Measurements from ENCODE around the gene CST9L. TPM values are rescaled to one million over a fixed set of nuclear protein-coding genes. Genes with fewer than 3 reads are reported as not detected.
"Not testable (repeated sequence)": the region's sequence is repeated elsewhere in the genome, so short reads cannot be mapped to it uniquely, and the experiment has no call there.

The CST9L gene
- total RNA-seq, 1 donor from 2014 or later: not detected

- no peak for DNase-seq
These were observed 18.6 kb upstream of the CST9L start for GRCh38 chr20:23586735-23587525.

DNA sequence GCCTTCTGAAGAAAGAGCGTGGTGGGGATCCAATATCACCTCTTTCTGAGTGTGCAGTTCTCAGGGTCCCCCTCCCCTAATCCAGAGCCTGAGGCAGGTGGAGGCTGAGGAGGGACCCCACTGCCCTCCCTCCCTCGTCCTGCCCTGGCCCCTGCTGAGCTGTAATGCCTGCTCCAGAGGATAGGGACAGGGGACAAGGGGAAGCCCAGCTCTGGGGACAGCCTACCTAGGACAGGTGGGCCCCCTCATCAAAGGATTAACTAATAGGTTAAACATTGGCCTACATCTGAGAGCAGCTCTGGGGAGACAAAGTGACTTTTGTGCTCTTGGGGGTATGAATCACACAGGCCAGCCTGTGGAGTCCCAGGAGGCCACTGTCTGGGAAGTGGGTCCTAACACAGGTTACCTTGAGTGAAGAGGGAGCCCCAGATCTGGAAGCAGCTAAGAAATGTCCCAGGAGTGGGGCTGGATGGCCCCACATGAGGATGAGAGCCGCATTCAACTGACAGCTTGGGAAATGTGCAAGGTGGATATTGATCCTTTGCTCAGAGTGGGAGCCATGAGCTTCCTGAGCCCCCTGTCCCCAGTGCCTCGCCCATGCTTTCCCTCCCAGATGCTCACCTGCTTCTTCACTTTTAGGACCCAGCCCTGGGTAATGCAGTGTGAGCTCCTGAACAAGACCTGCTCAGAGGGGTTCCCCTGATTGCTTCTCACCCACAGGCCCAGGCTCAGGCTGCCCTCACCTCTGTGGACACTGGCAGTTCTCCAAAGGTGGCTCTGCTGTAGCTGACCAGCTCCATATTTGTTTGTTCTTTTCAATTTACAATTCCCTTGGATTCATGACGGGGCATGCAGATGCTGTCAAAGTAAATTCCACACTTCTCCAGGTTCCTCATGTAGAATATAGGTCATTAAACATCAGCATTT lies 17.8 kb upstream of the CST9L start:
- DNase-seq: no peak

DNA sequence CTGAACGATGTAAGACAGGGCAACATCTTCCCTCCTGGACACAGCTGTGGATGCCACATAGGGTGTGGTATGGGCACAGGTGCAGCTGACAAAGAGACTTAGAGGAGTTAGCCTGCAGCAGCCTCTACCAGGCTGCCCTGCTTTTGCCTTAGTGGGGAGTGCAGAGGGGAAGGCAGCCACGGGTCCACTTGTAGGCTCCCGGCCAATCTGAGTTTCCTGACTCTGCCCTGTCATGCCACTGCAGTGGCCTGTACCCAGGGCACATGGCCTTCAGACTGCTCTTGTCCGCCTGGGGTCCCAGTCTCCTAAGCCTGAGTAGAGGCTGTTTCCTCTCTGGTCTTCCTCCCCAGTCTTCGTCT lies 17.1 kb upstream of the CST9L start:
- no peak for DNase-seq

DNA sequence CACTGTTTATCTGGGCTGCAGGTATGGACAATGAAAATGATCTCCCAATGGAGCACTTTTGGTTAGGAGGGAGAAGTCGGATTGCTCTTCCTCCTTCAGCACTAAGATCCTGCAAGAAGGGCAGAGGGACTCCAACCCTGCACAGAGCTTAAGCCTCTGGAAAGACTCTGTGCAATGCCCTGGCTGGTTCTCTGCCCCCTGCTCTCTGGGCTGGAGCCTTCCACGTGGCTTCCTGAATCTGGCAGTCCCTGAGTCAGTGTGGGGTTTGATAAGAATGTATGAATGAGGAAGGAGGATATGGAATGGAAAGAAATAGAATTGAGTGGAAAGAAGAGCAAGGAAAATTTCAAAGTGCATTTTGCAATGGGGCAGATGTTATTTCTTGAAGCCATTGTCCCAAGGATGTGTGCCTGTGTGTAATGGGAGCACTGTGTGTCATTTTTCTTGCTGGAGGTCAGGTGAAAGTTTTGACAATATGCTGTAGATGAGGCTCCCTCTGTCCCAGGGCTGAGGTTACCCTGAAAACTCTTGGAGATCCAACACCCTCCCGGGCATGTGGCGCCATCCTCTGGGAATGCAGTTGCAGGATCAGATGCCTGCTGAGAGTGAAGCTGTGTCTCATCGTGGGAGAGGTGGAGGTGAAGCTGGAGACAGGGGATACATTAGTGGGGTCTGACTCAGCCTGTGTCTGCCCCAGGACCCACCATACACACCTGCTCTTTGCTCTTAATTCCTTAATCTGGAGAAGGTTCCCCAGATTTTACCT lies 16.3 kb upstream of the CST9L start:
- no peak for DNase-seq

GRCh38 chr20:23583526-23583925 lies 15.2 kb upstream of the CST9L start:
- no peak for DNase-seq

DNA sequence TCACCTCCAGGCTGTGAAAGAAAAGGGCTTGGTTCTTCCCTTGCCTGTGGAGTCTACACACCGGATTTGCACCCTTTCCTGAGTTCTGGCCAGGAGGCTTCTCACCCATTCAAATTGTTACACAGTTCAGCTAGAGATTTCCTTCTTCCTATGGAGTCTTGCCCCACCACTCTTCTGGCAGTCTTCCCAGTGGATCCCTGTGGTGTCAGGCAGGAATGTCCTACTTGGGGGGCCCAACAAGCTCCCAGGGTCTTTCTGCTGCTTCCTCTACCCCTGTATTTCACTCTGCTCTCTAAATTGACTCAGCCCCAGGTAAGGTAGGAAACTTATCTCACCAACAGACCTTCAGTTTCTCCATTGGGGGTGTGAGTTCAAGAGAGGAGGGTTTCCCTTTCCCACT lies 14.0 kb upstream of the CST9L start:
- DNase-seq: no peak

DNA sequence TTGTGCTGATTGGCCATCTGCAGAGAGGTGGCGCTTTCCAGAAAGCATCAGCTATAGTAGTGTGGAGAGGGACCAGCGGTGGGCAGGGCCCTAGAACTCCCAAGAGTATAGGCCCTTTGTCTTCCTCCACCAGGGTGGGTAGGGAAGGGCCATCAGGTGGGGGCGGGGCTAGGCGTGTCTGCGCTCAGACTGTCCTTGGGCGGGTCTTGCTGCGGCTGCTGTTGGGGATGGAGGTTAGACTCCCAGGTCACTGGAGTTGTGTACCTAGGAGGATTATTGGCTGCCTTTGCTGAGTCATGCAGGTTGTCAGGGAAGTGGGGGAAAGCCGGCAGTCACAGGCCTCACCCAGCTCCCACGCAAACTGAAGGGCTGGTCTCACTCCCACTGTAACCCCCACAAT lies 13.5 kb upstream of the CST9L start:
- DNase-seq: not testable (repeated sequence)

DNA sequence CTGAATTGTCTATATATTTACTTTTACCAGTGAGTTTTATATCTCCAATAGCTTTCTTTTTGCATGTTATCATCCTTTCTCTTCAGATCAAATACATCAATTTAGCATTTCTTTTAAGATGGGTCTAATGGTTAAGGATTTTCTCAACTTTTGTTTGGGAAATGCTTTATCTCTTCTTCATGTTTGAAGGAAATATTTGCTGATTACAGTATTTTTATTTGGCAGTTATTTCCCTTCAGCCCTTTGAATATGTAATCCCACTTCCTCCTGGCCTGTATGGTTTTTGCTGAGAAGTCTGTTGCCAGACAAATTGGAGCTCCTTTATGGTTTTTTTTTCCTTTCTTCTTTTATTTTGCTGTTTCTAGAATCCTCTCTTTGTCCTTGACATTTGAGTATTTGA lies 6.7 kb upstream of the CST9L start:
- DNase-seq: no peak

DNA sequence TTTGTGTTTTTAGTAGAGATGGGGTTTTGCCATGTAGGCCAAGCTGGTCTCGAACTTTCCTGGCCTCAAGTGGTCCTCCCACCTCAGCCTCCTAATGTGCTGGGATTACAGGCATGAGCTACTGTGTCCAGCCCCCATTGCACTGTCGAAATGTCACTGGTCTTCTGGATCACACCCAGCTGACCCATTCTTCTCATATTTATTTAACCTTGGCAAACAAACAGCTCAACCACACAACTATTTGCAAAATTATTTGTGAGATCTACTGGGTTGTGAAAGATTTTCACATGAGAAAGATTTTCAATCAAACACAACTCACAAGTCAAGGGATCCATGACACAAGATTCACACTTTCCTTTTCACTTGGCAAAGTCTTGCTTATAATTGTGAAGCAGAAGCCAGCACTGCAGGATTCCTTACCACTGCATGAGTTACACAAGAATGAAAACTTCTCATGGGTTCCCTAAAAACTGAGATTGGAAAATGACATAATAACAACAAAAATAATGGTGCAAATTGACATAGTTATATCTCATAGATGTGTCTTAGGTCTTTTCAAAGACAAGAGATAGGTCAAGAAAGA lies 2.0 kb upstream of the CST9L start:
- no peak for DNase-seq

DNA sequence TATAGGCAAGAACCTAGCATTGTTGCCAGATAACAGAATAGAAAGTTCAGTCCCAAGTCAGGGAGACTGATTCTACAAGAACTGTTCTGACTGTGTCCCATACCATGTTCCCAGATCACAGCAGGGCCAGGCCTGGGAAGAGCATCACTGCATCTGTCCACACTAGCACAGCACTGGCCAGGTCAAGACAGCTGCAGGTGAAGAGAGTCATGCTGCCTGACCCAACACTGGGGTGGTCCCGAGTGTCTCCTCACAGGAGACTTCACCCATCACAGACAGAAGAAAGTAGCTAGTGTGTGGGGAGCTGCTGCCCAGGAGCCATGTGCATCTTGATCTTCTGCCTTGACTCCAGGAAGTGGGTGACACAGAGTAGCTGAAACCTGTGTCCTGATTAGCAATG lies 1.3 kb upstream of the CST9L start:
- no peak for DNase-seq

GRCh38 chr20:23568971-23569330 lies 667 bp upstream of the CST9L start:
- no peak for DNase-seq

GRCh38 chr20:23566199-23566932 lies 1.9 kb downstream of the CST9L start:
- no peak for DNase-seq

DNA sequence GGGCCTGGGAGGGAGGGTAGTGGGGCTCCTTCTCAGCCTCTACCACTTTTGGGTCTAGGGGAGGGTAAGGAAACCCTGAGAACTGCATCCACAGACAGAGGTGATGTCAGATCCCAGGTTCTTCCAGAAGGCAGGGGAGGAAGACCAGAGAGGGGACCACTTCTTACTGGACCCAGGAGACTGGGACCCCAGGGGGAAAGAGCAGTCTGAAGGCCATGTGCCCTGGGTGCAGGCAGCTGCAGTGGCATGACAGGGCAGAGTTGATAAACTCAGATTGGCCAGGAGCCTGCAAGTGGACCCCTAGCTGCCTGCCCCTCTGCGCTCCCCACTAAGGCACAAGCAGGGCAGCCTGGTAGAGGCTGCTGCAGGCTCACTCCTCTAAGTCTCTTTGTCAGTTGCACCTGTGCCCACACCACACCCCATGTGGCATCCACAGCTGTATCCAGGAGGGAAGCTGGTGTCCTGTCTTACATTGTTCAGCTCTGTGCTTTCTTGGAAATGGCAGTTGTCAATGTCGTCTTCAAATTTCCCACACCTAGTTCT lies 2.7 kb downstream of the CST9L start:
- no peak for DNase-seq

- DNase-seq: no peak
These were observed 3.4 kb downstream of the CST9L start for GRCh38 chr20:23564927-23565326.

DNA sequence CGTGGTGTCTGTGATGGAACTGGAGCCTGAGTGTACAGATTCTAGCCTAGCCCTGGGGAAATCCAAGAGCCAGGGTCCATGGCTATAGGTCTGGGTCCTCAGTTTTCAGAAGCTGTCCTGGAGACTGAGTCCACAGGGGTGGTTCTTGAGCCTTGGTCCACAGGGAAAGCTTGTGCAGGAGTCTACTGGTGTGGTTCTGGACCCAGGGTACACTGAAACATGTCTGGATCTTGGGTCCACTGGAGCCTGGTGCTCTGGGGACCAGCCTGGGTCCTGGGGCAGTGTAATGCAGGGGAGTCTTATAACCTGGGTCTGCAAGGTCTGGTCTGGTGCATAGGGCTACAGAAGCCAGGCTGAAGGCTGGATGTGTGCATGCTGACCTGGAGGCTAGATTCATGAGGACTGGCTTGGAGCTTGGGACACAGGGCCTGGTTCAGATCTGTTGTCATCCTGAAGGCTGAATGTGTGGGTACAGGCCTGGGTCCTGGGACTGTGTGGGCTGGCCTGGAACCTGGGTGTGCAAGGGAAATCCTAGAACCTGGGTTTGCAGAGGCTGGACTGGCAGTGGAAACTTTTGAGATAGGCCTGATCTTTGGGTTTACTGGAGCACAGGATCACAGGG lies 5.5 kb downstream of the CST9L start:
- no peak for DNase-seq

DNA sequence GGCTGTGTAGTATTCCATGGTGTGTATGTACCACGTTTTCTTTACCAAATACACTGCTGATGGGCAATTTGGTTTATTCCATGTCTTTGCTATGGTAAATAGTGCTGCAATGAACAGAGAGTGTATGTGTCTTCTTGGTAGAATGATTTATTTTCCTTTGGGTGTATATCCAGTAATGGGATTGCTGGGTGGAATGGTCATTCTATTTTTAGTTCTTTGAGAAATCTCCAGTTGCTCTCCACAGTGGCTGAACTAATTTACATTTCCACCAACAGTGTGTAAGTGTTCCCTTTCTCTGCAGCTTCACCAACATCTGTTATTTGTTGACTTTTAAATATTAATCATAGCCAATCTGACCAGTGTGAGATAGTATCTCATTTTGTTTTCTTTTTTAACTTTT lies 13.9 kb downstream of the CST9L start:
- DNase-seq: no peak

DNA sequence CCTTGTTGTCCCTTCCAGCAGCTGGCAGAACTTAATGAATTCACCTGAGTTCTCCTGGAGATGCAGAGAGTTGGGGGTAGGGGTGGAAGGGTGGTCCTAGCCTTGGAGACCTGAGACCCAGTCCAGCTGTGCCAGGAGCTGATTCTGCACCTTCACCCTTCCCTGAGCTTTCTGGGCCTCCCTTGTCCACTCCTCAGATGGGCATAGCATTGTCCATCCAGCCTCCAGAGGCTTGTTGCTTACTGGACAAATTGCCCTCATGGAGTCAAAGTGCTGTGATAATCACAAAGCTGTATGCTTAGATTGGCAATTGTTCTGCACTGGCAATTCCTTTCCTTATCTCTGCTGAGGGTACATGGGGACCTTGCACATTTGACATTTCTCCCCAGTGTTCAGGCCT lies 16.5 kb downstream of the CST9L start:
- DNase-seq: no peak

GRCh38 chr20:23551383-23551782 lies 16.9 kb downstream of the CST9L start:
- no peak for DNase-seq

DNA sequence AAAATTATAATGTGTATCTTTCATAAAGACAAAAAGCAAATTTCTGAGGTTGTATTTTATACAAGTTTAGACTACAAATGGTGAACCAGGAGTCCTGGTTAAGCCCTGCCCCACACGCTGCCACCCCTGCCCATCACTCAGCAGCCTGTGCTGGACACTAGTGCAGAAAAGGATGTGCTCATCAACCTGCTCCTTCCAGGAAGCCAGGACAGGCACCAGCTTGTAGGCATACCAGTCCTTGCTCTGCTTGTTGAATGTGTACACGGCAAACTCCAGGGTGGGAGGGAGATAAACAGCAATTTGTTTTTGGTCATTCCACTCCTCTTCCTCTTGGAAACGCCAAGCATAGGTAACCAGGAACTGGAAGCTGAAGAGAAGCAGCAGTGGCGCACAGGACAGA lies 18.1 kb downstream of the CST9L start:
- no peak for DNase-seq

DNA sequence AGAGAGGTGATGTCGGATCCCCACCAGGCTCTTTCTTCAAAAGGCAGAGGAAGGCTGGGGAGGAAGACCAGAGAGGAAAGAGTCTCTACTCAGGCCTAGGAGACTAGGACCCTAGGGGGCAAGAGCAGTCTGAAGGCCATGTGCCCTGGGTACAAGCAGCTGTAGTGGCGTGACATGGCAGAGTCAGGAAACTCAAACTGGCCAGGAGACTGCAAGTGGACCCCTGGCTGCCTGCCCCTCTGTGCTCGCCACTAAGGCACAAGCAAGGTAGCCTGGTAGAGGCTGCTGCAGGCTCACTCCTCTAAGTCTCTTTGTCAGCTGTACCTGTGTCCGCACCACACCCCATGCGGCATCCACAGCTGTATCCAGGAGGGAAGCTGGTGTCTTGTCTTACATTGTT lies 19.9 kb downstream of the CST9L start:
- DNase-seq: no peak

- DNase-seq: no peak
These were observed 20.7 kb downstream of the CST9L start for GRCh38 chr20:23547613-23548012.
